ENCODE data around the gene TSPAN18.

- TF ChIP-seq, protein P1, sequence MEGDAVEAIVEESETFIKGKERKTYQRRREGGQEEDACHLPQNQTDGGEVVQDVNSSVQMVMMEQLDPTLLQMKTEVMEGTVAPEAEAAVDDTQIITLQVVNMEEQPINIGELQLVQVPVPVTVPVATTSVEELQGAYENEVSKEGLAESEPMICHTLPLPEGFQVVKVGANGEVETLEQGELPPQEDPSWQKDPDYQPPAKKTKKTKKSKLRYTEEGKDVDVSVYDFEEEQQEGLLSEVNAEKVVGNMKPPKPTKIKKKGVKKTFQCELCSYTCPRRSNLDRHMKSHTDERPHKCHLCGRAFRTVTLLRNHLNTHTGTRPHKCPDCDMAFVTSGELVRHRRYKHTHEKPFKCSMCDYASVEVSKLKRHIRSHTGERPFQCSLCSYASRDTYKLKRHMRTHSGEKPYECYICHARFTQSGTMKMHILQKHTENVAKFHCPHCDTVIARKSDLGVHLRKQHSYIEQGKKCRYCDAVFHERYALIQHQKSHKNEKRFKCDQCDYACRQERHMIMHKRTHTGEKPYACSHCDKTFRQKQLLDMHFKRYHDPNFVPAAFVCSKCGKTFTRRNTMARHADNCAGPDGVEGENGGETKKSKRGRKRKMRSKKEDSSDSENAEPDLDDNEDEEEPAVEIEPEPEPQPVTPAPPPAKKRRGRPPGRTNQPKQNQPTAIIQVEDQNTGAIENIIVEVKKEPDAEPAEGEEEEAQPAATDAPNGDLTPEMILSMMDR (conservative IDR thresholded peaks at IDR 0.05; ENCODE audit: low read depth, low read length) = no peak
- TF ChIP-seq RAD21 (IDR thresholded peaks at IDR 0.05; ENCODE audit: low read length) = no peak
- TF ChIP-seq MXI1 (IDR thresholded peaks at IDR 0.05; ENCODE audit: borderline replicate concordance, low read depth, low read length) = no peak
- no peak for TF ChIP-seq POLR2A (IDR thresholded peaks at IDR 0.05; ENCODE audit: low read depth, low read length)
- TF ChIP-seq MAZ (IDR thresholded peaks at IDR 0.05; ENCODE audit: borderline replicate concordance, low read depth, low read length) = no peak
- TF ChIP-seq, protein P2, sequence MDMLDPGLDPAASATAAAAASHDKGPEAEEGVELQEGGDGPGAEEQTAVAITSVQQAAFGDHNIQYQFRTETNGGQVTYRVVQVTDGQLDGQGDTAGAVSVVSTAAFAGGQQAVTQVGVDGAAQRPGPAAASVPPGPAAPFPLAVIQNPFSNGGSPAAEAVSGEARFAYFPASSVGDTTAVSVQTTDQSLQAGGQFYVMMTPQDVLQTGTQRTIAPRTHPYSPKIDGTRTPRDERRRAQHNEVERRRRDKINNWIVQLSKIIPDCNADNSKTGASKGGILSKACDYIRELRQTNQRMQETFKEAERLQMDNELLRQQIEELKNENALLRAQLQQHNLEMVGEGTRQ (IDR thresholded peaks at IDR 0.05; ENCODE audit: low read depth, low read length) = no peak
- no peak for TF ChIP-seq BHLHE40 (IDR thresholded peaks at IDR 0.05; ENCODE audit: low read depth, low read length)
- TF ChIP-seq RFX5 (IDR thresholded peaks at IDR 0.05; ENCODE audit: low read depth, low read length) = no peak
Measured at GRCh38 chr11:44815917-44816456, 89.2 kb downstream of the TSPAN18 start.

Data from IMR-90 (cell line).